Left lung (tissue), 10 donors: ENCODE results near the gene PALLD. TPM values are rescaled to one million over a fixed set of nuclear protein-coding genes. Genes with fewer than 3 reads are reported as not detected.
"Not testable (repeated sequence)": the region's sequence is repeated elsewhere in the genome, so short reads cannot be mapped to it uniquely, and the experiment has no call there.

Source experiments
- ATAC-seq: fragments of 200-7000 bp; cut with Tn5 transposase; one replicate; pipeline ENCODE4 v1.9.1; 2020; ENCODE audit warnings: moderate library complexity
- DNase-seq, 4 donors: peaks; one replicate each; pipeline ENCODE4 v3.0.0-alpha.2; 2013 to 2020
- H3K27ac ChIP-seq, 2 donors: fragments of 200-600 bp; sonication (generic) in 1 of 2; one replicate each; pipeline versions ENCODE4 v1.5.0 to v1.8.0; 2020 to 2021
- H3K27me3 ChIP-seq, 2 donors: fragments of 200-600 bp; sonication (generic) in 1 of 2; one replicate each; pipeline versions ENCODE4 v1.5.0 to v1.8.0; 2020 to 2021
- H3K36me3 ChIP-seq, 2 donors: fragments of 200-600 bp; sonication (generic) in 1 of 2; one replicate each; pipeline versions ENCODE4 v1.5.0 to v1.8.0; 2020 to 2021
- H3K4me1 ChIP-seq, 2 donors: fragments of 200-600 bp; one replicate each; pipeline ENCODE4 v1.8.0; 2021
- H3K4me3 ChIP-seq, 2 donors: fragments of 200-600 bp; sonication (generic) in 1 of 2; one replicate each; pipeline versions ENCODE4 v1.5.0 to v1.8.0; 2020 to 2021; ENCODE audit warnings: mild to moderate bottlenecking in 1 of 2
- H3K9me3 ChIP-seq, 2 donors: fragments of 200-600 bp; sonication (generic) in 1 of 2; one replicate each; pipeline versions ENCODE4 v1.5.0 to v1.8.0; 2020 to 2021
- CTCF ChIP-seq, 2 donors: fragments of 200-600 bp; sonication (generic) in 1 of 2; IDR thresholded peaks; one replicate each; pipeline versions ENCODE4 v1.5.0 to v1.8.0; 2021; ENCODE audit warnings: antibody characterized with exemption in 2 of 2
- intact Hi-C, 2 donors: fragments of 100-400 bp; cut with DNase I; formaldehyde crosslinking; loops; one replicate each; pipeline versions ENCODE4 v1.11.2 to v1.14.2; 2022
- polyA plus RNA-seq, 6 donors: library from polyadenylated mRNA; unstranded; fragments of 120-200 nt; gene quantifications; one replicate each; pipeline ENCODE4 v1.2.1, GENCODE V29; 2013; ENCODE audit not compliant: insufficient read length in 6 of 6
- total RNA-seq, 2 donors: library from RNA; stranded (reverse); fragmentation: NEBNext Ultra II Directional; extraction: Animal tissue kit (Norgen Biotek cat#: 25700); gene quantifications; one replicate each; pipeline ENCODE4 v1.2.1, GENCODE V29; 2021
- donor health status: DM: no; HTN: yes; CAD: no.
- donor health status: DM: no; HTN: no; CAD: no.

Gene PALLD
- total and polyA plus RNA-seq, 8 donors: 67.5 to 194 (median 80.4) TPM

- Histone ChIP-seq H3K27ac (peak overlapping the region in 1 of 2 donors; percentile 53), H3K9me3 (no peaks in the 10 kb centered on the region), H3K36me3 (peaks cover 0 to 65% of the 10 kb centered on the region in 2 donors), H3K4me3 (no peak overlapping the region), H3K27me3 (no peaks in the 10 kb centered on the region), H3K4me1 (peaks cover 0 to 22% of the 10 kb centered on the region in 2 donors)
- DNase-seq: no peak
- no peak for TF ChIP-seq CTCF (IDR thresholded peaks at IDR 0.05)
- peak; percentile 50 for ATAC-seq
- intact Hi-C loops: no loop called here
These were observed 45.0 kb upstream of the PALLD start for GRCh38 chr4:168451744-168452390.

- Histone ChIP-seq H3K27ac (no peak overlapping the region), H3K4me3 (no peak overlapping the region), H3K36me3 (peaks cover 0 to 66% of the 10 kb centered on the region in 2 donors), H3K4me1 (peaks cover 0 to 22% of the 10 kb centered on the region in 2 donors), H3K27me3 (no peaks in the 10 kb centered on the region), H3K9me3 (no peaks in the 10 kb centered on the region)
- TF ChIP-seq CTCF (IDR thresholded peaks at IDR 0.05): no peak
- no peak for ATAC-seq
- intact Hi-C loops: no loop called here
- no peak for DNase-seq
These were observed 43.7 kb upstream of the PALLD start for GRCh38 chr4:168453146-168453545.

- H3K9me3 ChIP-seq, intact Hi-C loops, H3K4me3 ChIP-seq, DNase-seq, H3K27me3 ChIP-seq, ATAC-seq, H3K27ac ChIP-seq, H3K4me1 ChIP-seq: not testable (repeated sequence)
- H3K36me3 ChIP-seq: peaks cover 0 to 70% of the 10 kb centered on the region in 2 donors
These were observed 38.6 kb upstream of the PALLD start for GRCh38 chr4:168458256-168458655.

GRCh38 chr4:168461821-168462220 lies 35.0 kb upstream of the PALLD start:
- Histone ChIP-seq H3K36me3 (peaks cover 0 to 57% of the 10 kb centered on the region in 2 donors), H3K27me3 (no peaks in the 10 kb centered on the region), H3K9me3 (no peaks in the 10 kb centered on the region), H3K27ac (no peak overlapping the region), H3K4me3 (no peak overlapping the region), H3K4me1 (no peaks in the 10 kb centered on the region)
- intact Hi-C loops: no loop called here
- DNase-seq (no peak), ATAC-seq (no peak)
- no peak for TF ChIP-seq CTCF (IDR thresholded peaks at IDR 0.05)

GRCh38 chr4:168472920-168473319 lies 23.9 kb upstream of the PALLD start:
- Histone ChIP-seq H3K9me3 (no peaks in the 10 kb centered on the region), H3K36me3 (peaks cover 0 to 52% of the 10 kb centered on the region in 2 donors), H3K27me3 (no peaks in the 10 kb centered on the region), H3K4me3 (no peak overlapping the region), H3K27ac (no peak overlapping the region), H3K4me1 (peaks cover 0 to 44% of the 10 kb centered on the region in 2 donors)
- intact Hi-C loops: no loop called here
- DNase-seq (no peak), ATAC-seq (no peak)
- no peak for TF ChIP-seq CTCF (IDR thresholded peaks at IDR 0.05)
